Muscle of back (tissue), 11 donors: ENCODE data around the gene ATRN. TPM values are rescaled to one million over a fixed set of nuclear protein-coding genes. Genes with fewer than 3 reads are reported as not detected.

ENCODE experiments used
- DNase-seq, 3 donors: peaks; one replicate each; pipeline versions ENCODE4 v3.0.0 to v3.0.0-alpha.2; 2013
- polyA plus RNA-seq, 10 donors: library from polyadenylated mRNA; unstranded; fragments of 120-200 nt; gene quantifications; one replicate each; pipeline ENCODE4 v1.2.1, GENCODE V29; 2013; ENCODE audit not compliant: insufficient read length in 10 of 10

ATRN gene
- polyA plus RNA-seq, 10 donors, result 20.7 to 30.5 (median 25.2) TPM

- DNase-seq, result no peak
Observed at GRCh38 chr20:3673221-3674070, 202.6 kb downstream of the ATRN start.

DNA sequence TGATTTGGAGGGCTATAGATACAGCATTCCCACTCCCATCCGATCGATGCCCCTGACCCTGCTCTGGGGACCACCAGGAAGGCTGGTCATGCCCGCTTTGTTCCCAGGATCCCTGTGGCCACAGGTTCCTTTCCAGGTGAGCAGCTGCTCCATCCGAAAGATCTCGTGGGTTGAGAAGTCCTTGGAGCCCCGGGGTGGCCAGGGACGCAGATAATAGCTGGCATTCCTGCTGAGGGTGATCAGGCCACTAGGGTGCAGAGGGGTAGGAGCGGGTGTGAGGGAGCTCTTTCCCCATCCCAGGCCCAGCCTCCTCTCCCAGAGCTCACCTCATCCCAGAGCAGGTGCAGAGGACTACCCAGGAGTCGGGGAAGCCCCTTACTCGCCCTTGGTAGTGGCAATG lies 203.6 kb downstream of the ATRN start:
- DNase-seq, result no peak

DNA sequence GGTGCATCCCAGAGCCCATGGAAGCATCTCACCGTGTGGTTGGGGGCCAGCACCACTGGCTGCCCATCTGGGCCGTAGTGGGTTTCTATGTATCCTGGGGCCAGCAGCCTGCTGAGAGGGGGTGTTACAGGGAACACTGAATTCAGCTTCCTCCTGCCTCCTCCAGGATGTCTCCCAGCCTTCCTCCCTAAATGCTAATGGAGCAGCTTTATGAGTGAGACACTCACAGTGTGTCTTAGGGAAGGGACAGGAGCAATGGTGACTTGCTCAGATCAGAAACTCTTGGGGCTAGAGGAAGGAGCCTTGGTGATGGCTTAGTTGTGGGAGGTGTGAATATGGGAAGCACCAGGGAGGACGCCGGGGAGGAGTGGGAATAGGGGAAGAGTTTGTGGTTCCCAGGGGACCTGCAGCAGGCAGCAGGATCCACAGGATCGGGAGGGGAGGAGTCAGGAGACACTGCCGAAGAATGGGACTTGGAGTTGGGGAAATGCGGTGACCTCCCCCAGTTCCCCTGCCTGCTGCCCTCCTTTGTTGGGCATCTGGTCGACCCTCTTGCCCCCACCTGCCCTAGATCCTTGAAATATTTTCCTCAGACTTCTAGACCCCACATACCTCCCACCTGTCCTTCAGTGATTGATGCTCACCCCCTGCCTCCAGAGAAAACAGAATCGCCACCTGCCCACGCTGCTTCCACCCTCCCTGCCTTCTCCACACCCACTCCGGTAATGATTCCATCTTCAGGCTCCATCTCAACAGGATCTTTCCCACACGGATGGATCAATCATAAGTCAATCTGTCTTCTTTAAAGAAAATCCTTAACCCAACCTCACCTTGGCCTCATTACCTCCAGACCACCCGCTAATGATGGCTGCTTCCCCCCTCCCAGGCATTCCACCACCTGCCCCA lies 204.4 kb downstream of the ATRN start:
- DNase-seq, result no peak

- peak in 2 of 3 donors; percentile 76 to 91 for DNase-seq
Observed at GRCh38 chr20:3677733-3678132, 206.9 kb downstream of the ATRN start.

- no peak for DNase-seq
Observed at GRCh38 chr20:3678198-3678597, 207.4 kb downstream of the ATRN start.

- DNase-seq, result peak in 2 of 3 donors; percentile 35 to 60
Observed at GRCh38 chr20:3678856-3679720, 208.3 kb downstream of the ATRN start.

GRCh38 chr20:3679749-3680700 lies 209.2 kb downstream of the ATRN start:
- DNase-seq, result peak in 2 of 3 donors; percentile 40 to 78

DNA sequence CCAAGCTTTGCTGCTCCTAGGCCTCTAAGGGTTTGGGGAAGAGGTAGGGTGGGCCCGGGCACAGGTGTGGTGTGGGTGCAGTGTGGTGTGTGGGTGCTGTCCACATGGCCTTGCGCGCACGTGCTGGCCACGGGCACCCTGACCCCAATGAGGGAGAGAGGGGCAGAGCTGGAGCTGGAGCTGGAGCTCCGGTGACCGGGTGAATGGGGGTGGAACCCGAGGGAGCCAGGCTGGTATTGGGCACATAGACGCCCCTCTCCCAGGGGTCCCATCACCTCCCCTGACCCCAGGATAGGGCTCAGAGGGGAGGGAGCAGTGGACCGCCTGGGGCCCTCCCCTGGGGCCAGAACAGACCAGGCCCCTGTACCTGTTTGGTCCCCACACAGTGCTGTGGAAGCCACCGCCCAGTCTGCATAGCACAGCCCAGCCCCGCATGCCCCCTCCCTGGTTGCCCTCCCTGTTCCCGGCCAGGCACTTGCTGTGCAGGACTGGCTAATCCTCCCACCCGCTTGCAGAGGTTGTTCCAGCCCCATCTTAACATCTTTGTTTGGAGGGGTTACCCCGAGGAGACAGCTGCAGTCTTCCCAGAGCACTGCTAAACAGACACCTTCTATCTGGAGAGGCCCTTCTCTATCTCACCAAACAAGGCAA lies 210.0 kb downstream of the ATRN start:
- no peak for DNase-seq

DNA sequence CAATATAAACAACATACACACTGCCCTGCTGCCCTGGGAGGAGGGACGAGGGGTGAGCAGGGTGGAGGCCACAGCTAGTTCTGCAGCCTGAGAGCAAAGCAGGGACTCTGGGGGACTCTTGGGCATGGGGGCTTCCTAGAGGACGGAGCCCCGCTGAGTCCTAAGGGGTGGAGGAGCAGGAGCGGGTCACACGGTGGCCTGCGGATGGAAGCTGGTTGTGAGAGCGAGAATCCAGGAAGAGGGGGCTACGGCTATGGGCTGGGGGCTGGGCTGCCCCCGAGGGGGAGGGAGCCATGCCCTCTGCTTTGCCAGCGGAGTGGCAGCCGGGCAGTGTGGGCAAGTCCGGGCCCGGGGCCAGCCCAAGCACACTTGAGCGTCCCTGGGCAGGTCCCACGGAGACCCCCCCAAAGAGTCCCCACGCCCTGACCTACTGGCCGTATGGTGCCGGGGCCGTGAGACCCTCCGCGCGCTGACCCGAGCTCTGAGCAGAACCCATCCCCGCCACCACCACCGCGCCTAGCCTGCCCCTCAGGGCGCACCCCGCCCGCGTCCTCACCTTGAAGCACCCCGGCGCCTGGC lies 210.6 kb downstream of the ATRN start:
- DNase-seq, result peak in 1 of 3 donors; percentile 56

DNA sequence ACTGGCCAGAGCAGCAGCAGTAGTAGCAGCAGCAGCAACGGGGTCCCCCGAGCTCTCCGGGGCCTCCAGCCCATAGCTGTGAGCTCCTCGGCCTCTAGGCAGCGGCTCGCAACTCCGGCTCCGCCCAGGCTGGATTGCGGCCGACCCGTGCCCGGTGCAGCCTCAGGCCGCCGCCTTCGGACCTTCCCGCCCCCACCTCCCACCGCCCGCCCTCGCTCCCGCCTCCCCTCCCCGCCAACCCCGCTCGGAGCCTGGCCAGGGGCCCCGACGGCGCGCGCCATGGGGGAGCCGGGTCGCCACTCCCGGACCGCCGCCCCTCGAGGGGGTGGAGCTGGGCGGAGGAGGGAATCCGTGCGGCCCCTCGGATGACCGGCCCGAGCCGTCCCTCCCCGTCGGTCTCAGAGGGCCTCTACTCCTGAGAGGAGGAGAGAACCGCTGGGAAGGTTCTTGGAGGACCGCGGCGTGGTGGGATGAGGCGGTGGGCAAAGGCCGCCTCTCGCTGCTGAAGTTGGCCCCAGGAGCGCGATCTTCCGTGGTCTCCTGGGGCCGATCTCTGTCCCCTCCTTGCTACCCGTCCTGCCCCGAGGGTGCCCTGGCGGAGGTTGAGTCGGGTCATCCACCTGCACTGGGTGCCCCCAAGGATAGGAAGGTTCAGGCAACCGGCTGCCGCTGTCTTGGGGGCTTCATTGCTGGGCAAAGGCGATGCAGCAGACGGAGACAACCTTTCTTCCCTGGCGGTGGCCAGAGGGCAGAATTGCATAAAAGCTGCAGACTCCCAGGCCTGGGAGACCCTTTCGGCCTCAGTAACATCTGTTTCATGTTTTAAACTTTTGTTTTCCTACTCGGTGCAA lies 211.3 kb downstream of the ATRN start, which contains the start of gene ADAM33:
Gene ADAM33, minus strand, starts transcription at position 80 of the 851 bp plus-strand sequence. Its CDS starts 6 bp downstream, at position 74.
- DNase-seq, result peak in 2 of 3 donors; percentile 62 to 78

DNA sequence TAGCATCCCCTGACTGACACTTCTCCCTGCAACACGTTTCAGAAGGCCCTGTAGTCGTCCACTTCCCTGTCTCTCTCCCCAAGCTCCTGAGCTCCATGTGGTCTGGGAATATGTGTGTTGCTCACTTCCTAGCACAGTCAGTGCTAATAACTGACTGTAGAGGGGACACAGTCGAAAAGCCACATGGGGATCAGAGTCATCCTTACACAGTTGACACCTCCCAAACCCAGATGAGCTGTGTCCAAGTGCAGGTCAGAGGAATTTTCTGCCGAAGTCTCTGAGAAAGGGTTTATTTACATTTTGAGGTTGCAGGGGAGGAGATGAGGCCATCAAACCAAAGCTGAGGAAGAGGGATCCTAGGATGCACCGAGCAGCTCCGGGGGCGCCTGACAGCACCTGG lies 214.5 kb downstream of the ATRN start:
- DNase-seq, result no peak

DNA sequence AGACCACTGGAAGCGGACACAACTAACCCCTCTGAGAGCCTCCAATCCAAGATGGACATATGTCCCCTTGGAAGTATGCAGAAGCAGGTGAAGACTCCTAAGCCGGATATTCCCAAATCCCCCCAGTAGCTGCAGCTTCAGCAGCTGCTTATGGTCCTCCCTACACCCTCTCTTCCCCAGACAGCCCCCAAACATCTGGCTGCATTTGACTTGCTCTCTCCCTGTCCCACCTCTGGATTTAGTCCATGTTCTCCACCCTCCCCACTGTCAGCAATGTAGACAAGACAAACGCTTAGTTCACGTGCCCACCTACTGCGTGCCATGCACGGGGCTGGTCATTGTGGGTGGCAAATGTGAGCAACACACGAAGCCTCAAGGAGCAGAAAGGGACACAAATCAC lies 215.6 kb downstream of the ATRN start:
- no peak for DNase-seq

DNA sequence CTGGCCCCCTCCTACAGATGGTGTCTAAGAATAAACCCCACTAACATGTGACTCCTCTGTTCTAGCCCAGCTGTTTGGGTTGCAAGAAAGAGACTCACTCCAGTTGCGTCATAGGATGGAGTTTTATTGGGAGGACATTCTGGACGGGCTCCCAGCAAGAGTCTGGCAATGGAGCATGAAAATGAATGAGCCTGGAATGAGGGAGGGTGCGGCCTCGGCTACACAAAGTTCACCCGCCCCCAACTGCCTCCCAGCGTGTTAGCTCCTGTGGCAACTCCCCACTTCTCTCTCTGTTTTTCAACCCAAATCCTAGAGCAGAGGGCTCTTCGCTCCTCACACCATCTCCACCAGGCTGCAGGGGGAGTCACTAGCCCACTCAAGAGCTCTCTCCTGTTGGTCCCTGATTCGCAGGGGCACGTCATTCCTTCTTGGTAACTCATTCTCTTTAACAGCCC lies 216.1 kb downstream of the ATRN start:
- peak; percentile 95 to 98 (median 95) for DNase-seq

GRCh38 chr20:3687655-3688054 lies 216.8 kb downstream of the ATRN start:
- peak in 2 of 3 donors; percentile 69 to 85 for DNase-seq

- DNase-seq, result no peak
Observed at GRCh38 chr20:3689978-3690377, 219.2 kb downstream of the ATRN start.

GRCh38 chr20:3690413-3690812 lies 219.6 kb downstream of the ATRN start:
- no peak for DNase-seq

GRCh38 chr20:3691306-3691705 lies 220.5 kb downstream of the ATRN start:
- no peak for DNase-seq

GRCh38 chr20:3691897-3692296 lies 221.1 kb downstream of the ATRN start:
- DNase-seq, result no peak
